HL-60/S4 (cell line): ENCODE data around the gene DST.
"Not testable (repeated sequence)": the region's sequence is repeated elsewhere in the genome, so short reads cannot be mapped to it uniquely, and the experiment has no call there.

Experiments
- in situ Hi-C: fragments of 300-500 bp; cut with MboI; formaldehyde crosslinking; loops from 2 replicates; pipeline ENCODE4 v1.14.3; 2022; ENCODE audit warnings: low sequenced_read_pairs

The DST gene

DNA sequence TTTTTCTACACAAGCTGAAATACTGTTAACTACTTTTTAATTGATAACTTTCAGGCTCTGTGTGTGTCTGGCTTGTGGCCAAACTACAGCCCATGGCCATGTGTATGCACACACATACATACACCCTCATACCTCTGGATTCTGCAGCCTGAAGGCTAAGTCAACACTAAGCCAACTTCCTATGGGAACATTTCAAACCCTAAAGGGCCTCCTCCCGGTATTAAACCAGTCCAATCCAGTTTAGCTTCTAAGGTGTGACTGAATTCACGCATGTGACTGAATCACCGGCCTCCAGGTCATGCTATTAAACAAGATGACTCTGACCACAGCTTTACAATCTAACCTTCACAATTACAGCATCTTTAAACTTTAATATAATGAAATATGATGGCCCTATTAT lies 20.7 kb upstream of the DST start:
- in situ Hi-C loops, result no loop called here

DNA sequence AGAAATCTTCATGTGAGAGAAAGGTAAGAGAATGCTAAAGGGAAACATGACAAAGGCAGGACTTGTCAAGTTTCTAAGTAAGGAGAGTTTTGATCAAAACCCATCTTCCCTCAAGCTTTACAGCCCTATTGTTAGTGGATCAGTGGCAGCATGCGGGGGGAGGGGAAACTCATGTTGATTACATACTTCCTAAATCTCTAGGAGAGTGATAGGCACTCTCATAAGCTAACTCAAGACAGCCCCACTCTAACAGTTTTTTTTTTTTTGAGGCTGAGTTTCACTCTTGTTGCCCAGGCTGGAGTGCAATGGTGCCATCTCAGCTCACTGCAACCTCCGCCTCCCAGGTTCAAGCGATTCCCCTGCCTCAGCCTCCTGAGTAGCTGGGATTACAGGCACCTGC lies 18.6 kb upstream of the DST start:
- in situ Hi-C loops, result not testable (repeated sequence)

GRCh38 chr6:56660381-56660730 lies 17.7 kb upstream of the DST start:
- in situ Hi-C loops, result no loop called here

DNA sequence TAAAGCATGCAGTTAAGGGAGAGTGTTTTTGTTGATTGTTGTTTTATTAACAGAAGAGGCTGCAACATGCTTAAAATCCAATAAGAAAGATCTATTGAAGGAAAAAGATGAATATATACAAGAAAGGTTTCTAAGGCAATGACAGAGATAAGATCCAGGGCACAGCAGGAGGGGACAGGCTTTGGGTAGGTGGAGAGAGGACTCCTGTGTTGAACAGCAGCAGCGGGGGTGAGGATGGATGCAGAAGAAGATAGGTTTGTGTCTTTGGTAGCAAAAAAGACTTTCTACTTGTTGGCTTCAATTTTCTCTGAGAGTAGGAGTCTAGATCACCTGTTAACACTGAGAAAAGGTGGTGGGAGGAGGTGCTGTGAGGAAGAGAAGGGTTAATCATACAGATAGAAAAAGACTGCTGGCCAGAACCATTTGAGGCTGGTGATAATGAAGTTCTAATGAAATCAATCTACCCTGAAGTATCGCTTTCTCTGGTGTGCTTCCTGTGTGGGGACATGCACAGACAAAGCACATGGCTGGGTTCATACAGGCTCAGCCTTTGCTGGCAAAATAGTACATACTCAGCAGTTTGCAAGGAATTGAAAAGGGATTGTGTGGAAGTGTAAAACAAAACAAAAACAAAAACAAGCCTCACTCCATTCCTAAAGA lies 17.2 kb upstream of the DST start:
- in situ Hi-C loops, result no loop called here

GRCh38 chr6:56658326-56658725 lies 15.6 kb upstream of the DST start:
- in situ Hi-C loops, result no loop called here

- in situ Hi-C loops, result no loop called here
Observed at GRCh38 chr6:56657354-56657753, 14.7 kb upstream of the DST start.

DNA sequence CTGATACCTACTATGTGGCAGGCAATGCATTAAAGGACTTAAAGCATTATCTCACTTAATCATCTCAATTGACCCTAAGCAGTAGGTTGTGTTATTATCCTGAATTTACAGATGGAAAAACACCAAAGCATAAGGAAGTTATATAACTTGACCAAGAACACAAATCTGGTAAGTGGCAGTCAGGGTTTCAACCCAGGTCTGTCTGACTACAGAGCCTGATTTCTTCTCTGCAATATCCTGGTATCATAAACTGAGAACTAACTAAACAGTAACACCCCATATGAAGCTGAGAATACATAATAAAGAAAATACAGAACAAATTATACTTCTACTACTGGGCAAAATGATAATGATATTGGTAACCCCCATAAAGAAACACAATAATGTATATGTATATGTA lies 13.8 kb upstream of the DST start:
- in situ Hi-C loops, result no loop called here

GRCh38 chr6:56655996-56656395 lies 13.3 kb upstream of the DST start:
- in situ Hi-C loops, result no loop called here

- in situ Hi-C loops, result no loop called here
Observed at GRCh38 chr6:56655249-56655648, 12.6 kb upstream of the DST start.

GRCh38 chr6:56652994-56653393 lies 10.3 kb upstream of the DST start:
- in situ Hi-C loops, result no loop called here

GRCh38 chr6:56652231-56652630 lies 9.5 kb upstream of the DST start:
- in situ Hi-C loops, result no loop called here

- in situ Hi-C loops, result no loop called here
Observed at GRCh38 chr6:56650191-56650590, 7.5 kb upstream of the DST start.

GRCh38 chr6:56649782-56650181 lies 7.1 kb upstream of the DST start:
- in situ Hi-C loops, result no loop called here

DNA sequence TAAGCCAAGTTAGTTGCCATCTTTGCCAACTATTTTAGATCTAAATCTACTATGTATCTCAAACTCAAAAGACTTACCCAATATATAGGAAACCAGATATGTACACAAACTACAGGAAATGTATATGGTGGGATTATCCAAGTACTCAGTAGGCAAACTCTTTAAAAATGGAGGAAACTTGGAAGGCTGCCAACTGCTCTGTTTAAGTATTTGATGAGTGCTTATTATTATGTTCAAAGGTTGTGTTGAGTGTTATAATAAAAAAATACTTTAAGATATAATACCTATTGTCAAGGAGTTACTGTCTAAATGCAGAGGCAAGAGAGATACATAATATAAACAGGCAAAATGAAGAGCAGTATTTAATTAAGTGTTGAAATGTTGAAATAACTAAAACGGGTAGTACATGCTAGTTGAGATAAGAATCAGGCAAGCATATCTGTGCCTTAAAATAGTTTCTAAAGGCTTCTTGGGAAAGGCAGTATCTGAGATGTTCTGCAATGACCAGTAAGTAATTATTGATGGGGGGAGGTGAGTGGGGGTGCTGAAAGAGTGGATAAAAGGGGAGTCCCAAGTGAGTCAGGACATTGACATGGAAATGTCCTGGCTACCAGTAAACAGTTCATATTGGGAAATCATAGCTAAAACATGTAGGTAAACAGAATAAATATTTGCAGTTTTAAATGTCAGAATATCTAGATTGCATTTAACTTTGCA lies 6.5 kb upstream of the DST start:
- in situ Hi-C loops, result no loop called here

DNA sequence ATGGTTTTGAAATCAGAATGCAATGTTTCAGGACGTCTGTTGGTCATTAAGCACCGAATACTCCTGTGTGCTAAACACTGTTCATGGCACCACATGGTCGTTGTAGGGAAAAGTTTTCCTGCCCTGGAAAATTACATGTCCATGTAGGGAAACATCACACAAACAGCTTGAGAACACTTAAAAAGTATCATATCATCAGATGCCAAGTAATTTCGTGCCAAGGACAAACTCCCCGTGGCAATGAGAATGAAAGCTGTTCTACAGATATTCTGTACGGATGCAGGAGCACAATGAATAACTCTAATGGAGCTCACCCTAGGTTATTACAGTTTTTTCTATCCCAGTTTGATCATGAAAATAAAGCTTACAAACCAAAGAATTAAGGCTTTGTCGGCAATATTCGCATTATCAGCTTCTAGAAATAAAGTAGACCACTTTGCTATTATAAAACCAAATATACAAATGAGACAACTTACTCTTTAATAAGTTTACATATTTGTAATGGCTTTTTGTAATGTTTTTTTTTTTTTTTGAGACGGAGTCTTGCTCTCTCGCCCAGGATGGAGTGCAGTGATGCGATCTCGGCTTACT lies 4.6 kb upstream of the DST start:
- in situ Hi-C loops, result no loop called here

- in situ Hi-C loops, result no loop called here
Observed at GRCh38 chr6:56644366-56644765, 1.7 kb upstream of the DST start.

DNA sequence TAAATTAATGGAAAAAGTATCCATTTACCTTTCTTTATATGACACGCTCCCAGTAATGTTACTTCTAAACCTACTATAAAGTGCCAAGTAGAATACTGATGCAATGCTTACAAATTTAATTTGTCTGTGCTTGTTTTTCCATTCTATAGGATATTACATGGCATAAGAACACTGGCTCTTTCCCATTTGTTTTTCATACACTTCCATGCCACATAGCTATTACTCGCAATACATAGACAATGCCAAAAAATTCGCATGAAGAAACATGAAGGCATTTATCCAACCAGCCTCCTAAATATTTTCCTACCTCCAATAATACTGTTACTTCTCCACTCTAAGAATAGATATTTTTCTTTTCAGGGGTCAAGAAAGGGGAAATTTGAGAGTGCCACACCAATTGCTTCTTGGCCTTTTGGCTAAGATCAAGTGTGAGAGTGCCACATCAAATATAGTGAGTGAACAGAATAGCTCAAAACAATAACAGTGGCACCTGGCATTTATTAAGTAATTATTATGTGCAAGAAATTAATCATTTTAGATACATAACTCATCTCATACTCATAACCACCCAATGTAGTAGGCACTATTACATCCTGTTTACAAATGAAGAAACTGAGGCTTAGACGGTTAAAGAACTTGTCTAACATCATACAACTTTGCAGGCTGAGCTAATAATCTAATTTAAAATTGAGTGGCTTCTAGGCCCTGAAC lies 845 bp upstream of the DST start:
- in situ Hi-C loops, result no loop called here

GRCh38 chr6:56640374-56640773 lies 2.3 kb downstream of the DST start:
- in situ Hi-C loops, result no loop called here

- in situ Hi-C loops, result no loop called here
Observed at GRCh38 chr6:56638760-56639159, 3.9 kb downstream of the DST start.

DNA sequence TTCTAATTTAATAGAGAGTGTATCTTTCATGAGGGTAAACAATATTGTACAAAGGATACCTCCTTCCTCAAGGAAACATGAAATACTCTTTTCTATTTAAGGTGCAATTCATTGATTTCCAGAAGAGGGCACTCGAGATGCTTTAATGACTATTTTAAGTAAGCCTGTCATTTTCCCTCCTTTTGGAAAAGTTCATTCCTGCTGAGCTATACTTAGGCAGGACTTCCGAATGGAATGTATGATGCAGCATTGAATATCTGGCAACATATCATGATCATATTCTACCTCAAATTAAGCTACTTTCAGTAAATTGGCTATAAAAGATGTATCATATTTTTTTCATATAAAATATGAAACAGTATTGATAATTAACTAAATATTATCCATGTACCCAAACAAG lies 5.0 kb downstream of the DST start:
- in situ Hi-C loops, result no loop called here

GRCh38 chr6:56628105-56628504 lies 14.6 kb downstream of the DST start:
- in situ Hi-C loops, result no loop called here

DNA sequence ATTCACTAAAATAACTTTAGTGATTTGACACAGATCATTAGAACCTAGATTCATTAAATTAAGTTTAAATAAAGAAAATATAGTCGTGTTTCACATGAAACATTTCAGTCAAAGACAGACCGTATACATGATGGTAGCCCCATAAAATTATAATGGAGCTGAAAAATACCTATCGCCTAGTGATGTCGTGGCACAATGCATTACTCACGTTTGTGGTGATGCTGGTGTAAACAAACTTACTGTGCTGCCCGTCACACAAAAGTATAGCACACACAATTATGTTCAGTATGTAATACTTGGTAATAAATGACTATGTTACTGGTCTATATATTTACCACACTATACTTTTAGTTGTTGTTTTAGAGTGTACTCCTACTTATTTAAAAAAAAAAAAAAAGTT lies 17.3 kb downstream of the DST start:
- in situ Hi-C loops, result no loop called here
